Activated T-helper 1 cell treated with Interleukin-2 at 50 U/mL for 16 hours (primary cell): ENCODE data around the gene TRABD2B.

Experiments used
- DNase-seq: peaks from one replicate; pipeline ENCODE4 v3.0.0-alpha.2; 2020; ENCODE audit warnings: low read depth

Gene TRABD2B

DNA sequence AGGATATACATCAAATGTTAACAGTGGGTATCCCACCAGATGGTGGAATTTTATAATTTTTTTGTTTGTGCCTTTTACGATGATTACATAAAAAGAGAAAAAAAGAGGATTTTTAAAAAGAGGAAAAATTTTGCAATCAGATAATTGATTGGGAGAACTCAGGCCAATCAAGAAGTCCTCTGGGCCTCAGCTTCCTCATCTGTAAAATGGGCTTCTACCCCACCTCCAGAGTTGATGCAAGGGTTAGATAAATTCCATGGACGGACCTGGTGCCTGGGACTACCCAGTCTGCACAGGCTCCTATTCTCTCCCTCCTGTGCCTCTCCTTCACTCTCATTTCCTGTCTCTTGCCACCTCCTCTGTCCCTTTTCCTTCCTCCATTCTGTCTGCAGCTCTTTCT lies 88.9 kb downstream of the TRABD2B start:
- no peak for DNase-seq

DNA sequence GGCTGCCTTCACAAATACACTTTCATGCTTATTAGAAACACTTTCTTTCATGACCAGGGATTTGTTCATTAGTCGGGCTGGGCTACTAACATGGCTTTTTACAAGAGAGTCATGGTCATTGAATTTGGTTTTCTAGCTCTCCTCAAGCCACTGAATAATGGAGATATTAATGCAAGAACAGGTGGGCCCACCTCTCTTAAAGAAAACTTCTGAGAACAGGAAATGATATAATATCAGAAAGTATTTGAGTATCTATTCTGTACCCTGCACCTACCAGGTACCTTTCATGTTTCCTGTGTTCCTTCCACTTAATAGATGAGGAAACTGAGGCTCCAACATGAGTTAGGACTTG lies 90.0 kb downstream of the TRABD2B start:
- DNase-seq = no peak

DNA sequence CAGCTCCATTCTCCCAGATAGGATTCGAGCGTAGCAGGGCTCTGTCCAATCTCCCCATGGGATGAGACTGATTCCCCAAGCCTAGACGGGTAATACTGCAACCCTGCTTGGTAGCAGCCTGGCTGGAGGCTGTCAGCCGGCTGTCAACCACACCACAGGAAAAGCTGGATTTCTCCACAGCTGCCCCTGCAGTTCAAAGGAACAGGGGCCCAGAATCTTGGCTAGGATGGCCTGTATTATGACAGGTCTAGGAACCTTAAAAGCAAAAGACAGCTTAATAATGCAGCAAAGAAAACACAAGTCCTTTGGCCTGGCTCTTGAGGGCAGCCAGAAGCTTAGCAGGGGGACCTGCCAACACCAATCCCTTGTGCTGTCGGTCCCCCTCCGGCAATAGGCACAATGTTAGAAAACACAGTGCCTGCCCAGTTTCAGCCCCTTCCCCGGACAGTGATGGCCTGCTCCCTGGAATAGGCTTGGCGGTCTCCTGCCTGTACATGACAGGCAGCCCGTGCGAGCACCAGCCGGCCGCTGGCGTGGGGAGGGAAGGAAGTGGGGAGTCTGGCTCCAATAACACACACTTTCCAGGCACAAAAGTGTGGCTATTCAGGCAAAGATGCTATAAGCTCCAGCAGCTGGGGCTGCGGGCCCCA lies 90.5 kb downstream of the TRABD2B start:
- no peak for DNase-seq

DNA sequence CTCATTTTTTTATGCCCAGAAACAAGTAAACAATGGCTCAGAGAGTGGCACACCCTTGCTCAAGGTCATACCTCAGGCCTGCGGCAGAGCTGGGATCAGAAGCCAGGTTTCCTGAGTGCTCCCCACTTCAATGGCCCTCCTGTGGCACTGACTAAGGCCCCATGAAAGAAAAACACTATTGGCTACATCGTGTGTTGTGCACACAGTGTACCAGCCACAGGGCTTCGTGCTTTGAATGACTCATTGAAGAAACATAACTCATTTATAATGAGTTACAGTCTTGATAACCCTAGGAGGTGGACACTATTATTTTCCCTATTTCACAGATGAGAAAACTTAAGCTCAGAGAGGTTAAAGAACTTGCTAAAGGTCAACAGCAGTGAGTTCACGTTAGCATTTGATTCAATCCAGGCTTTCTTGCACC lies 91.2 kb downstream of the TRABD2B start:
- no peak for DNase-seq

DNA sequence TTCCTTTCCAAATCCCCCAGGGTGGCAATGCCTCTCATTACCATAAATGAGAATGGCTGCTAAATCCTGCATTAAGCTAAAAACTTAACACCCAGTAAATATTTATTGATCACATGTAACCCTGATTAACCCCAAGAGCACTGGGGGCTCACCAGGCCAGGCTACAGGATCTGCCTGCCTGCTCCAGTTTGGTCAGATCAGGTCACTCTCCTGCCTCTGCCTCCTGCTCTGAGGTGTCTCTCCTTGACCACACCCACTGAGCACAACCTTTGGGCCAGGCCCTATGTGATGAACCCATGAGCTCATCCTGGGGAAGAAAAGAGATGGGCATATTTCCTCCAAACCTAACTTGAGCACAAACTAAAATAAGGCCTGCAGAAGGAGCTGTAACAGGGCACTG lies 93.5 kb downstream of the TRABD2B start:
- no peak for DNase-seq

DNA sequence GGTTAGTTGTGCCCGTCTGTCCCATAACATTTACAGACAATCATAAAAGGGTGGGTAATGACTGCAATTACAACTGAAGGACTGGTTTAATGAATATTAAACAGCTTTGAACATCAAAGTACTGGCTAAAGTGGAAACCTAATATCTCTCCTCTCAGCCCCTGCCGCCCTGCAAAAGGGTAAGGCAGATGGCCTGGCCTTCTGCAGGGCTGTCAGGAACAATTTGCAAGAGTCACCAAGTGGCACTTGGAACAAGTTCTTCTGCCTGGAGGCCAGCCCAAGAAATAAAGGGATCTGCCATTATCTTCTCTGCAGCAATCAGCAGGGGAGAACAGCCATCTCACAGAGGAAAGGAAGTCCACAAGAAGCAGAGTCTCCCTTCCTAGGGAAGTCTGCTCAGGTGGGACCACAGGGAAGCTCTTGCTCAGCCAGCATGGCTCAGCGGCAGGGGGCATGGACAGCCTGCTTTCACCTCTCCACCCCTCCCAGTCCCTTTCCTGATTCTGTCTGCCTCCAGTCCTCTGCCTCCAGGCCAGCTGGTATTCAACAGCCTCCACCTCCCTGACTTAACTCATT lies 96.1 kb downstream of the TRABD2B start:
- DNase-seq = no peak

DNA sequence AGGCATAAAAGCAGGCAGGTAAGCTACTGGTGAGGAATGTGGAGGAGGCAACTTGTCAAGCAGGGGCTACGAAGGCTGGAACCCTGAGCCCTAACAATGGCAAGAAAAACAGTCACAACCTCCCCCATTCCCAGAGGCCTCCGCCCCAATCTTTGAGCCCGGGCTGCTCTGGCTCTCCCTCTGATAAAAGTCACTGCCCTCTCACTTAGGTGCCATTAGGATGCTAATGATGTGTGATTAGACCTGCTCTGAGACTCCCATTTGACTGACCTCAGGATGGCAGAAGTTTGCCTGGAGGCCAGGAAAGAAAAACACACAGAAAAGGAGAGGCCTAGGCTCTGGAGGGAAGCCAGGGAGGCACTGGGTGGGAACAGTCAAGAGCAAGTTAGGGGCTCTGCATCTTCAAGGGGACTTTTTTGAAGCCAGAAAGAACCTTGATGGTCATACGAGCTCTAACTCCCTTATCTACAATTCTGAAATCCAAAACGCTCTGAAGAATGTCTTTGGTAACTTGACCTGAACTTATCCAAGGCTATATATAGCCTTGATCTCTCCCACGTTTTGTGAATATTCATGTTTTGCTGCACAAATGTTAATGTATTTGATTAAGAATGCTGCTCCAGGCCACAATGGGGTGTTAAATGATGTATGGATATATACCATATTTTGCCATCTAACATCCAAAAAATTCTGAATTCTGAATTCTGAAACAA lies 98.9 kb downstream of the TRABD2B start:
- DNase-seq = no peak

DNA sequence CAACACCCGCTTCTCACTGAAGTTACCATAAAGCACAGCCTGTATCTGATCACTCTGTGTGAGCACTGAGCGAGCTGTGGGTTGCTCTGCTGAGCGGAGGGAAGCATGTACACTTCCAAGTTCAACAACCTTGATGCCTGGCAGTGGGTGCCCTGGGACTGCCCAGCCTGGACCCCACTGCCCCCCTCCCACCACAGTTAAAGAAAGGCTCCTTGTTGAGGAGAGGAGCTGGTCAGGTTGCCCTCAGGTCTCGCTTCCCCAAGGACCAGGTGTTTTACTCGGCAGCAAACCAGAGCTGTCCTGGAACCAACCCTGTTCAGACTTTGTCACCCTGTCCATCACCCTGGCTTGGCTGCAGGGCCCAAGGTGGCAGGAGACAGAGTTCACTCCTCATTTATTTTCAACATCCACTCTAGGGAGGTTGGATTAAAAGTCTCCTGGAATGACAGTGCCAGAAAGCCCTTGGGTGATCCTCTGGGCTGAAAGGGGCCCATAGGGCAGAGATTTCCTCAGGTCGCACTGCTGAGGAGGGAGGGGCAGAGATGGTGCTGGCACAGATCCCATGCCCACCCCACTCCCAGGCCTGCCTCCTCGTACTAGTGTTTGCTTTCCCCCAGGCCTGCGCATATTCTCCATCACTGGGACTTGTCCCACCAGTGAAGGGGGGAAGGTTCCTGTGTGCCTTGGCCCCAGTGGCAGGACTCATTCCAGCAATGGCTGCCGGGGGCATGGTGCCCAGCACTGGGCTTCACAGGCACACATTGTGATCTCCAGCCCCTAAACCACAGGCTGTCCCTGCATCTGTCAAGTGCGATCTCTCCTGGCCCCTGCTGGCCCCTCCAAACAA lies 101.7 kb downstream of the TRABD2B start:
- no peak for DNase-seq

DNA sequence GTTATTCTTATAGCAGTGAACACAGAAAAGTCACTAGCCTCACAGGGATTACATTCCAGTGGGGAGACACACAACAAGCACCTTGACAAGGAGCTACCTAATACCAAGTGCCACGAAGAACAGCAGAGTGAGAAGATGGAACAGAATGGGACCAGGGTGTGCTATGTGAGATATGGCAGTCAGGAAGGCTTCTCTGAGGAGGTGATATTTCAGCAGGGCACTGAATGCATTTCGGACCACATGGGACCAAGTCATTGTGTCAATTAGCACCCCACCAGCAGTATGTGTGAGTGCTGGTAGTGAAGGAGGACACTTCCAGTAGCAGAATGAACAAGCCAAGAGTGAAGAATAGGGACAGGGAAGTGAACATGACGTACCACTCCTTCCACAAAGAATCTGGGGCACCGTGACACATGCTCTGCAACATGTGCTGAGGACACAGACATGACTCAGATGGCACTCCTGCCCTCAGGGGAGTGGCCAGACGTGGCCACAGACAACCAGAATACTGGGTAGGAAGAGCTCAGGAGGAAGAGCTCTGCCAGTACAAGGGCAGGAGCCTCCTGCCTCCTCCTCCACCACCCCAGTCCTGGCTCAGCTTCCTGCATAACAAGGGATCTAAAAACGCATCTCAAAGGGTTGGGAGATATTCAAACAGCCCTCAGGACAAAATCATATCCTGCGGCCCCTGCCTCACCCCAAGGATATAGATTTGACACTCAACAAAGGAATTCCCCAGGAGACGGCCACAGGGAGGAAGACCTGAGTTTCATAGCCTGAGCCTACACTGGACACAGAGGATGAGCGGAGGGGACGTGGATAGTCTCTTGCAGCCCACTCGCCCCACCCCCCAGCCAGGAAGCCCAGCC lies 102.5 kb downstream of the TRABD2B start:
- DNase-seq = no peak

DNA sequence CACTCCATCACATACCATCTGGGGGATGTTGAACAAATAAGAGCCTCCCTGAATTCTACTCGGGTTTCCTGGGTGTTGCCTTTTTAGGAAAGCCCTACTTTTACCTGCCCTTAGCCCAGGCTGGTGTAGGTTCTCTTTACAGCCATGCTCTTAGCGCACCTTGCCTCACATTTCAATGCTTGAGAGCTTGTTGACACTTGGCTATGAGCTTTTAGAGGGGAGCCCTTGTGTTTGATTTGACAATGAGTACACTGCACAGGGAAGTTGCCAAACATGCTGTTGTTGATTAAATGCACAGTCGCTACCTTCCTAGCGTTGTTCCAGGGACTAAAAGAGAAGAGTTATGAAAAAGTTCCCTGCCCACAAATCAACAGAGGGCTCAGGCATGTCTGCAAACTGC lies 103.8 kb downstream of the TRABD2B start:
- no peak for DNase-seq

DNA sequence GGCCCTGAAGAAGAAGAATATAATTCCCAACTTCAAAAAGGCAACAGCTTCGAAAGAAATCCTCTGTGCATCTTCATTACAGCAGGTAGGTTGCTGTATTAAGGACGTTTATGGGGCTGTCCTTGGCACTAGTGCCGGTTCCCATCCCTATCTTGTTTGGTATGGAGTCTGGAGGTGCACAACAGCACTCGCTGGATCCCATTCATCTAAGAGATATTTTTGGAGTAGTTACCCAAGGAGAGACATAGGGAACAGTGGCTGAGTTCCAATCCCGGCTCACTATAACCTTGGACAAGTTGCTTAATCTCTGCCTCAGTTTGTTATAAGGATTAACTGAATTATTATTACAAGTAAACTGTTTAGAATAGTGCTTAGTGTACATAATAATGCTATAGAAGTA lies 106.4 kb downstream of the TRABD2B start:
- DNase-seq = no peak

DNA sequence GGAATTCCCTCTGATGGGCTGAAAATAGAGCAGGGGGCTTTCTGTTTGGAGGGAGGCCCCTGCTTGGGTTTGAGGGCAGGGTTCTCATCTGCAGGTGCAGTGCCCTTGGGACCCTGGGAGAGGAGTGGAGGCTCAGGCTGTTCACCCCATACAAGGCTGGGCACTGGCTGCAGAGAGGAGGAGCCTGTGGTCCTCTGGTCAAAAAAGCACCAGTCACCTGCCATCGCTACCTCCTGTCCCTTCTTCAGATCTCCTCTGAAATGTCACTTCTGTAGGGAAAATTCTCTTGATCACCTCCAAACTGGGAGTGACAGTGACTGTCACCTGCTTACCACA lies 108.9 kb downstream of the TRABD2B start:
- no peak for DNase-seq

DNA sequence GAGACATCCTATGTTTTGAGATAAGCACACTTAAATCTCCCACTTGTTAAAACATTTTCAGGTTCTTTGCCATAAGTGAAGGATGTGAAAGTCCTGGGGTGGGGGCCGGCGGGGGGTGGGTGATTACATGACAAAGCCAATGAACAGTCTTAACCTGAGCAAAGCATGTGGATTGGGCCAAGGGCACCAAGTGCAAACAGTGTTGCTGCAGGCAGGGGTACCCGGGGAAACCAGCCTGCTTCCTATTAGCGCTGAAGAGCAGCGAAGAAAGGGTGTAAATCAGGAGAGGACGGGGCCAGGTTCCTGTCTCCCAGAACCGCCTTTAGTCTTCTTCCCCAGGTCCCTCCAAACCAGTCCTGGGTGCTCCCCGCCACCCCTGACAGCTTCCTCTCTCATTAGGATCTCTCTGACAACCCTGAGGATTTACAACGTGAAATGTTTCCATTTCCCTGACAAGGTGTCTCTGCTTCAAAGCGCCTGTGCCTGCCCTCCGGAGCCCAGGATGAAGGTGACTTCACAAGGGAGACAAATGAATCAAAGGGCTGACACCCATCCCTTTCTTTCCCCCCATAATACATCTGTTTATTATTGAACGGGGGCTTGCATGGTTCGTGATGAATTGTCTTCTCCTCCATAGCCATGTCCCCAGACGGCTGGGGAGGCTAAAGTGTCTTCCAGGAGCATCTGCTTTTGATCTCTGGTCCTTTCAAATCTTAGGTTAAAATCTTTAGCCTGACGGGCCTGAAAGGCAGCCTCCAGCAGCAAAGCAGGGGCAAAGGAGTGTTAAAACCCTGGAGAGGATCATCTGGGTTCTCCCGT lies 109.5 kb downstream of the TRABD2B start:
- no peak for DNase-seq

DNA sequence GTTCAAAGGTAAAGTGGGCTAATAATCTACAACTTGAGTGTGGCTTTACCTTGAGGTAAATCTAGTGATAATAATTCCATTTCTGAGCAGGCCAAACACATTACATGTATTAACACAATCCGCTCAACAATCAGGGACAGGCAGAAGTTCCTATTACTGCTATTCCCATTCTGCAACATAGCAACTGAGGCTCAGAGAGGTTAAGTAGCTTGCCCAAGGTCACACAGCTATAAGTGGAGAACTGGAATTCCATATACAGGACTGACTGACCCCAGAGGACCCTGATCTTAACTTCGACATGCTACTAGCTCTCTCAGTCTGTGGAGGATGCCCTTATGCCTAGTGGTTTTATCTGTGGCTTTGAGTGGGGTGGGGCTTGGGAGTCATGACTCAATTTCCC lies 110.1 kb downstream of the TRABD2B start:
- DNase-seq = no peak

DNA sequence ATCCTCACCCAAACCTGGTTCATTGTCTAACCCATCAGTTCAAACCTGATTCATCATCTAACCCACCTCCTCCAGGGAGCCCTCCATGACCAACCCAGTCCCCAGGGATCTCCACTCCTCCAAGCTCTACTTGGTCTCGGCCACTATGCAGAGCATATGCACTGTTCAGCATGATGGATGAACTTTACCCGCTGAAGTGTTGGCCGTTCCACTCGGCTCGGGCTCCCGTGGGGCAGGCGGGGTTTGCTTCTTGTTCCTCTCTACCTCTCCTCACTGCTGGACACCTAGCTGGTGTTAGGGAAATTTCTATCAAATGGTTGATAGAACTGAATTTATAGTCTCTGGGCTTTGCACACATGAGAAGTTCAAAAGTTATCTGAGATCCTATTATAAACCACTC lies 111.0 kb downstream of the TRABD2B start:
- DNase-seq = no peak

DNA sequence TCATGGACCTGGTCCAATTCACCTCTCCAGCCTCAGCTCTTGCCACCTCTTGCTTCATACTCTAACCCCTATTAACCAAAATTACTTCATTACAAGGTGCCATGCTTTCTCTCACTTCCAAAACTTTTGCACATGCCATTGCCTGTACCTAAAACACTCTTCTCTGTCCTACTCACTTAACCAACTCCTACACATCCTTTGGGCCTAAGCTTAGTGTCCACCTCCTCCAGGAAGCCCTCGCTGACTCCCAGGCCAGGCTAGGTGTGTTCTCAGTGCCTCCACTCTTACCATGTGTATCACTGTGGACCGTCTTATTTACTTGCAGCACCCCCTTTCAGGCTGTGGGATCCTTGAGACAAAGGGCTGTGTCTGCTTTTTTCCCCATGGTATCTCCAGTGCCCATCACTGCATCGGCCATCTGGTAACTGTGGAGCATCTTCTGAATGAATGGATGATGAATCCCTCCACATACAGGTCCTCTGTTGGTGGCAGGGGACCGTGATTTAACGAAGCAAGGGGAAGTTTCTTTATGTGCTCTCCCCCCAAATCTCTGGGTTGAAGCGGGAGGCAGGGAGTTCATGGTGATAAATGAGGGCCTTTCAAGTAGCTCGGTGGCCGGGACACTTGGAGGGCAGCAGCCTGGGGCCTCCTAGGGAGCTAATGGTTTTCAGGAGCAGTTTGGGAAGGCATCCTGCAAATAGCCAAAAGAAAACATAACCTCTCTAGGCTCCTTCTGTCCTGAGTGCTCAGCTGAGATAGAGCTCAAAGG lies 111.9 kb downstream of the TRABD2B start:
- no peak for DNase-seq

DNA sequence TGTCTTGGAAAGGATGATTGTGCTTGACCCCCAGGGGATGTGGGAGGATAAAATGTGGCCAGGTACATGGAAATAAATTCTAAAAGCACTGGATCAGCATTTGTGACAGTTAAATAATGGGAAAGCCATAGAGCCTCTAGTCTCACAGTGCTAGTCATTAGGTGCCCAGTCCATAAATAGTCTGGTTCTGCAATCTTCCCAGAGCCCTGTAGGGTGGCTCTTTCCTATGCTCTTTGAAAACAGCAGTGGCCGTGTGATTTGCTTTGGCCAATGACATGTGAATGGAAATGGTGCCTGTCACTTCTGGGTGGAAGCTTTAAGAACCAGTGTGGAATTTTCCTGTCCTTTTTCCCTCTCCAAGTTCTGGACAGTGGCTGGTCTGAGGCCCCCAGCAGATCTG lies 113.2 kb downstream of the TRABD2B start:
- DNase-seq = no peak

DNA sequence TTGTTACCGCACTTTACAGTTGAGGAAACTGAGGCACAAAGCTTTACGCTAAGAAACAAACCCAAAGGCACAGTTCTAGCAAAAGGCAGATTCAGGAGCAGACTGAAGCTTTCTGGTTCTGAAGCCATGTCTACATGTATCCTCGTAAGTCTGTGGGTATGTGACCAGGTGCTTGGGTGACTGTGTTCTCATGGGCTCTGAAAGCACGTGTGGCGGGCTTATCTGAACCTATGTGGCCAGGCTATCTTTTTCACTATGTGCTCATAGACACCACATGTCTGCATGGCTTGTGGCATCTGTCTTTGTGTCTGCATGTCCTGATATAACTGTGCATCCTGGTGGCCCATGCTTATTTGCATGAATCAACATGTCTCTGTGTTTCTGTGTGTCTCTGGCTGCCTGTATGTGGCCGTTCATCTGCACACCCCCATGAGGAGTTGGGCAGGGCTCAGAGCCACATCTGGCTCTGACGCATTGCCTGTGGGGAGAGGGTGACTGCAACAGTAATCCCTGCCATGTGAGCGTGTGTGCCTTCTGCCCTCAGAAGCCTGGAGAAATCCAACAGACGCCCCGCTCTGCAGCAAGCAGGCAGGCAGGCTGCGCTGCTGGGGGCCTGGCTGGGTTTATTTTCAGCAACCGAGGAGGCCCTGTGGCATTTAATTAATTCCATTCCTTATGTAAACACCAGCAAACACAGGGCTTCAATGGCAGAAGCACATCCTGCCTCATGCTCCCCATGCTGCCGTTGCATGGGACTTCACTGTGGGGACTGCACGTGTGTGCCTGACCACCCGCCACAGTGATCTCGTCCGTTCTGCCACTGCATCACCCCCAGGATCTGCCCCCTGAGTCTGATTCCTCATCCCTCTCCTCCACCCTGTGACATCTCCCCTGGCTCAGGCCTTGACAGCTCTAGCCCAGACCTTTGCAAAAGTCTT lies 115.4 kb downstream of the TRABD2B start:
- no peak for DNase-seq

DNA sequence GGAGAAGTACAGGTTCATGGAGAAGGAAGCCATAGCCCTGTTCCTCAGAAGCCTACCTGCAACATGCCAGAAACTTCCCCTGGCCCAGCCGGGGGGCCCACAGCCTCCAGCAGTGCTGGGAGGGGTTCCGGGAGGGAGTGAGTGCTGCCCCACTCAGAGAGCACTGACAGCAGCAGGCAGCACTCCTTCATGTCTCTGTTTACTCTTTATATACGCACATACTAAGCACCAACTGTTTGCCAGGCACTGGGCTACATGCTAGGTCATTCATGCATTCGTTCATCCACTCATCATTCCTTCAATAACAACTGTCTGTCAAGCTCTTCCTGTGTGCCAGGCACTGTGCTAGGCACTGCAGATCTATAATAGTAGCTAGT lies 120.6 kb downstream of the TRABD2B start:
- no peak for DNase-seq
